ENCODE data around the gene EIF2B2.

EIF2B2 gene

GRCh38 chr14:75002392-75003249 lies at the start of gene EIF2B2:
EIF2B2 (plus strand) TSS chr14:75002921; CDS start chr14:75002991, 70 bp downstream.
- DNase-seq = peak; percentile 95 to 98 (median 97)

GRCh38 chr14:74953686-74954085 lies 49.0 kb upstream of the EIF2B2 start:
- DNase-seq = no peak

- DNase-seq = no peak
Observed at GRCh38 chr14:74954232-74954946, 48.3 kb upstream of the EIF2B2 start.

GRCh38 chr14:74954947-74955228 lies 47.8 kb upstream of the EIF2B2 start:
- DNase-seq = no peak

GRCh38 chr14:74955229-74956026 lies 47.3 kb upstream of the EIF2B2 start, which contains the start of gene PGF:
PGF (minus strand) TSS chr14:74955597; CDS start chr14:74955242, 355 bp downstream.
- no peak for DNase-seq

GRCh38 chr14:74956027-74956279 lies 46.8 kb upstream of the EIF2B2 start:
- no peak for DNase-seq

GRCh38 chr14:74956280-74957072 lies 46.2 kb upstream of the EIF2B2 start:
- DNase-seq = no peak

- no peak for DNase-seq
Observed at GRCh38 chr14:74959596-74960180, 43.0 kb upstream of the EIF2B2 start.

GRCh38 chr14:74960736-74961135 lies 42.0 kb upstream of the EIF2B2 start:
- DNase-seq = no peak

GRCh38 chr14:74961238-74961911 lies 41.3 kb upstream of the EIF2B2 start:
- no peak for DNase-seq

GRCh38 chr14:74962046-74962445 lies 40.7 kb upstream of the EIF2B2 start:
- no peak for DNase-seq

GRCh38 chr14:74962493-74962892 lies 40.2 kb upstream of the EIF2B2 start:
- no peak for DNase-seq

- no peak for DNase-seq
Observed at GRCh38 chr14:74963178-74963704, 39.5 kb upstream of the EIF2B2 start.

- no peak for DNase-seq
Observed at GRCh38 chr14:74963705-74964271, 38.9 kb upstream of the EIF2B2 start.

- no peak for DNase-seq
Observed at GRCh38 chr14:74964787-74965485, 37.8 kb upstream of the EIF2B2 start.

- DNase-seq = no peak
Observed at GRCh38 chr14:74965486-74966153, 37.1 kb upstream of the EIF2B2 start.

GRCh38 chr14:74968811-74969210 lies 33.9 kb upstream of the EIF2B2 start:
- no peak for DNase-seq

GRCh38 chr14:74973003-74973653 lies 29.6 kb upstream of the EIF2B2 start:
- DNase-seq = no peak

GRCh38 chr14:74973905-74974363 lies 28.8 kb upstream of the EIF2B2 start:
- no peak for DNase-seq

All from activated CD4-positive, CD25-positive, alpha-beta regulatory T cell (primary cell).